K562 (cell line): Measurements from ENCODE around the gene CSRNP2. TPM values are rescaled to one million over a fixed set of nuclear protein-coding genes. Genes with fewer than 3 reads are reported as not detected.
A peak's percentile ranks its signal among the peaks of the same experiment; 100 is the strongest.

Experiments
- LCOR ChIP-seq: sonication (generic); formaldehyde crosslinking; IDR thresholded peaks from 2 replicates; pipeline ENCODE4 v1.8.0; 2022; ENCODE audit warnings: mild to moderate bottlenecking, missing genetic modification reagents
- MEF2D ChIP-seq: conservative IDR thresholded peaks from 2 replicates; pipeline ENCODE4 v1.6.1; 2016; ENCODE audit warnings: low read depth, missing genetic modification characterization, missing compliant biosample characterization
- NRF1 ChIP-seq, 2 experiments: fragments of 450-650 bp; IDR thresholded peaks in 1 of 2; conservative IDR thresholded peaks in 1 of 2; 2 replicates each; pipeline ENCODE4 v1.6.1; 2014; ENCODE audit warnings: mild to moderate bottlenecking in 2 of 2
- PML ChIP-seq: IDR thresholded peaks from 2 replicates; pipeline ENCODE4 v1.6.1; 2012; ENCODE audit warnings: low read length, inconsistent platforms
- POLR2B ChIP-seq: fragments of 450-650 bp; IDR thresholded peaks from 2 replicates; pipeline ENCODE4 v1.6.1; 2018; ENCODE audit warnings: low read depth; ENCODE audit not compliant: partially characterized antibody
- RBFOX2 ChIP-seq: fragments of 200-400 bp; formaldehyde crosslinking; IDR thresholded peaks from 2 replicates; pipeline ENCODE4 v1.6.1; 2017; ENCODE audit warnings: low read depth, mild to moderate bottlenecking, low read length, moderate library complexity
- SP1 ChIP-seq: sonication (generic); formaldehyde crosslinking; IDR thresholded peaks from 2 replicates; pipeline ENCODE4 v1.8.1; 2022; ENCODE audit warnings: mild to moderate bottlenecking, missing genetic modification reagents
- TAF7 ChIP-seq: fragments of 450-650 bp; IDR thresholded peaks from 2 replicates; pipeline ENCODE4 v1.6.1; 2016; ENCODE audit warnings: missing genetic modification characterization, missing compliant biosample characterization
- TGIF2 ChIP-seq: sonication (generic); formaldehyde crosslinking; IDR thresholded peaks from 2 replicates; pipeline ENCODE4 v1.8.1; 2022; ENCODE audit warnings: mild to moderate bottlenecking, missing genetic modification reagents, moderate library complexity
- ZNF197 ChIP-seq: fragments of 200-800 bp; sonication (Bioruptor generic); IDR thresholded peaks from 2 replicates; pipeline ENCODE4 v1.6.1; 2016; ENCODE audit warnings: low read depth, missing genetic modification characterization, missing compliant biosample characterization
- polyA plus RNA-seq, 8 experiments: library from polyadenylated mRNA; depleted of rRNA in 4 of 8; stranded (reverse) in 5 of 8; unstranded in 3 of 8; fragments of >200 nt; fragmentation: Nextera tagmentation in 2 of 8; fragmentation: Illumina TruSeq in 1 of 8; extraction: Ambion mirVana in 2 of 8; extraction: Trizol in 1 of 8; gene quantifications; 2 replicates each; pipeline versions ENCODE4 v1.2.1 to v1.2.3, GENCODE V29; 2011 to 2014; ENCODE audit warnings: inconsistent platforms in 1 of 8, missing spikeins in 1 of 8
- total RNA-seq, 7 experiments: library from RNA; depleted of rRNA in 6 of 7; stranded (reverse); fragments of >200 nt in 6 of 7; fragmentation: Illumina TruSeq in 2 of 7; extraction: Trizol in 2 of 7; gene quantifications; 2 replicates each; pipeline versions ENCODE4 v1.2.1 to v1.2.3, GENCODE V29; 2011 to 2021; ENCODE audit warnings: low replicate concordance in 1 of 7
- TF ChIP-seq, protein P1 (sequence below): fragments of 250-450 bp; sonication (Bioruptor Pico); IDR thresholded peaks from 2 replicates; pipeline ENCODE4 v1.4.0; 2020
- TF ChIP-seq, protein P2 (sequence below), 2 experiments: fragments of 250-450 bp in 1 of 2; fragments of 450-650 bp in 1 of 2; sonication (Bioruptor Pico) in 1 of 2; IDR thresholded peaks; 2 replicates each; pipeline versions ENCODE4 v1.6.1 to v1.8.0; 2016 to 2021; ENCODE audit warnings: mild to moderate bottlenecking in 2 of 2, moderate library complexity in 2 of 2, missing compliant biosample characterization in 1 of 2, missing genetic modification characterization in 1 of 2
- TF ChIP-seq, protein P3 (sequence below): sonication (generic); formaldehyde crosslinking; IDR thresholded peaks from 2 replicates; pipeline ENCODE4 v1.8.1; 2023; ENCODE audit warnings: mild to moderate bottlenecking, missing genetic modification reagents
- TF ChIP-seq, protein P4 (sequence below): fragments of 450-650 bp; IDR thresholded peaks from 2 replicates; pipeline ENCODE4 v1.6.1; 2014; ENCODE audit warnings: low read depth, mild to moderate bottlenecking, moderate library complexity, borderline replicate concordance
- TF ChIP-seq, protein P5 (sequence below): fragments of 450-650 bp; IDR thresholded peaks from 2 replicates; pipeline ENCODE4 v1.6.1; 2017; ENCODE audit warnings: antibody characterized with exemption, mild to moderate bottlenecking
- TF ChIP-seq, protein P6 (sequence below): sonication (generic); formaldehyde crosslinking; IDR thresholded peaks from 2 replicates; pipeline ENCODE4 v1.8.0; 2023; ENCODE audit warnings: mild to moderate bottlenecking, missing genetic modification reagents

CSRNP2 gene
- total and polyA plus RNA-seq, 9 of the 15 experiments (the other 6 are each of a cell fraction or from before 2014, with no cell fraction given) = 1.6 to 13.9 (median 5.9) TPM

DNA sequence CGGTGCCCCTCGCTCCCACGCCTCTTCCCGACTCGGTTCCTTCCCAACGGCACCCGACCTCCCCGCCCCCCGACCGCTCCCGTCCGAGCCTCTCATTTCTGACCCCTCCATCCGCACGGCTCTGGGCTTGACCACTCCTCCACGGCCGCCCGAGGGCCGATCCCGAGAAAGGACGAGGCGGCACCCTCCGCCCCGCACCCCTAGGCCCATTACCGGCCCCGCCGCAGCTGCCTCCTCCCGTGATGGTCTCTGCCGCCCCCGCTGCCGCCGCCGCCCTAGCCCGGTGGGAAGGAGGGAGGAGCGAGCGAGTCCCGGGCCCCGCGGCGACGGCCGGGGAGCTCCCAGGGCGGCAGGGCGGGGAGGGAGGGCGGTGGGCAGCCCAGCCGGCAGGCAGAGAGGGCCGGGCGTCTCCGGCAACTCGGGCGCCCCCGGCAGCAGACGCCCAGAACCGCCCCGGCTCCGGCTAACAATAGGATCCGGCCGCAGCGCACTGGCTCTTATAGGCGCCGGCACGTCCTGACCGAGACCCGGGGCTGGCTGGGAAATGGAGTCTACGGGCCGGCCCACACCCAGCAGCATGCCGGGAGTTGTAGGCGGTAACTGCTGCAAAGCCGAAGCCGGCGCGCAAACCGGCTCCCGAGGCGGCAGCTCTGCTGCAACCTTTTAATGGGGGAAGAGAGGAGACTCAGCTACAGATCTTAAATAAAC is at the start of gene CSRNP2 (continued):
- TF ChIP-seq, protein P1, sequence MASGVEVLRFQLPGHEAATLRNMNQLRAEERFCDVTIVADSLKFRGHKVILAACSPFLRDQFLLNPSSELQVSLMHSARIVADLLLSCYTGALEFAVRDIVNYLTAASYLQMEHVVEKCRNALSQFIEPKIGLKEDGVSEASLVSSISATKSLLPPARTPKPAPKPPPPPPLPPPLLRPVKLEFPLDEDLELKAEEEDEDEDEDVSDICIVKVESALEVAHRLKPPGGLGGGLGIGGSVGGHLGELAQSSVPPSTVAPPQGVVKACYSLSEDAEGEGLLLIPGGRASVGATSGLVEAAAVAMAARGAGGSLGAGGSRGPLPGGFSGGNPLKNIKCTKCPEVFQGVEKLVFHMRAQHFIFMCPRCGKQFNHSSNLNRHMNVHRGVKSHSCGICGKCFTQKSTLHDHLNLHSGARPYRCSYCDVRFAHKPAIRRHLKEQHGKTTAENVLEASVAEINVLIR = 0 out of 2 replicates have a peak, but pooled peaks have one; percentile 23
- TF ChIP-seq PML (peak; percentile 70; the same call in 1 of the 2 replicates), POLR2B (peak; percentile 65), TGIF2 (CRISPR knock-in tag) (peak; percentile 81; the same call in 1 of the 2 replicates), LCOR (CRISPR knock-in tag) (peak; percentile 45; the same call in 1 of the 2 replicates), TAF7 (tag) (peak; percentile 19; the same call in 1 of the 2 replicates), NRF1 (conservative IDR thresholded peaks at IDR 0.05 in 1 of 2, IDR thresholded peaks at IDR 0.05 in 1 of 2) (peak; percentile 76 to 78), MEF2D (tag) (no peak), ZNF197 (CRISPR knock-in tag) (0 out of 2 replicates have a peak, but pooled peaks have one; percentile 69), RBFOX2 (peak; percentile 100), SP1 (CRISPR knock-in tag) (peak; percentile 48; the same call in 1 of the 2 replicates)
- TF ChIP-seq, protein P2, sequence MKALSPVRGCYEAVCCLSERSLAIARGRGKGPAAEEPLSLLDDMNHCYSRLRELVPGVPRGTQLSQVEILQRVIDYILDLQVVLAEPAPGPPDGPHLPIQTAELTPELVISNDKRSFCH (CRISPR knock-in tag; IDR thresholded peaks at IDR 0.05) = no peak
- TF ChIP-seq, protein P2 (tag; IDR thresholded peaks at IDR 0.05) = no peak
- TF ChIP-seq, protein P3, sequence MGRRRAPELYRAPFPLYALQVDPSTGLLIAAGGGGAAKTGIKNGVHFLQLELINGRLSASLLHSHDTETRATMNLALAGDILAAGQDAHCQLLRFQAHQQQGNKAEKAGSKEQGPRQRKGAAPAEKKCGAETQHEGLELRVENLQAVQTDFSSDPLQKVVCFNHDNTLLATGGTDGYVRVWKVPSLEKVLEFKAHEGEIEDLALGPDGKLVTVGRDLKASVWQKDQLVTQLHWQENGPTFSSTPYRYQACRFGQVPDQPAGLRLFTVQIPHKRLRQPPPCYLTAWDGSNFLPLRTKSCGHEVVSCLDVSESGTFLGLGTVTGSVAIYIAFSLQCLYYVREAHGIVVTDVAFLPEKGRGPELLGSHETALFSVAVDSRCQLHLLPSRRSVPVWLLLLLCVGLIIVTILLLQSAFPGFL (CRISPR knock-in tag) = 0 out of 2 replicates have a peak, but pooled peaks have one; percentile 31
- TF ChIP-seq, protein P4, sequence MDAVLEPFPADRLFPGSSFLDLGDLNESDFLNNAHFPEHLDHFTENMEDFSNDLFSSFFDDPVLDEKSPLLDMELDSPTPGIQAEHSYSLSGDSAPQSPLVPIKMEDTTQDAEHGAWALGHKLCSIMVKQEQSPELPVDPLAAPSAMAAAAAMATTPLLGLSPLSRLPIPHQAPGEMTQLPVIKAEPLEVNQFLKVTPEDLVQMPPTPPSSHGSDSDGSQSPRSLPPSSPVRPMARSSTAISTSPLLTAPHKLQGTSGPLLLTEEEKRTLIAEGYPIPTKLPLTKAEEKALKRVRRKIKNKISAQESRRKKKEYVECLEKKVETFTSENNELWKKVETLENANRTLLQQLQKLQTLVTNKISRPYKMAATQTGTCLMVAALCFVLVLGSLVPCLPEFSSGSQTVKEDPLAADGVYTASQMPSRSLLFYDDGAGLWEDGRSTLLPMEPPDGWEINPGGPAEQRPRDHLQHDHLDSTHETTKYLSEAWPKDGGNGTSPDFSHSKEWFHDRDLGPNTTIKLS = peak; percentile 86
- TF ChIP-seq, protein P5, sequence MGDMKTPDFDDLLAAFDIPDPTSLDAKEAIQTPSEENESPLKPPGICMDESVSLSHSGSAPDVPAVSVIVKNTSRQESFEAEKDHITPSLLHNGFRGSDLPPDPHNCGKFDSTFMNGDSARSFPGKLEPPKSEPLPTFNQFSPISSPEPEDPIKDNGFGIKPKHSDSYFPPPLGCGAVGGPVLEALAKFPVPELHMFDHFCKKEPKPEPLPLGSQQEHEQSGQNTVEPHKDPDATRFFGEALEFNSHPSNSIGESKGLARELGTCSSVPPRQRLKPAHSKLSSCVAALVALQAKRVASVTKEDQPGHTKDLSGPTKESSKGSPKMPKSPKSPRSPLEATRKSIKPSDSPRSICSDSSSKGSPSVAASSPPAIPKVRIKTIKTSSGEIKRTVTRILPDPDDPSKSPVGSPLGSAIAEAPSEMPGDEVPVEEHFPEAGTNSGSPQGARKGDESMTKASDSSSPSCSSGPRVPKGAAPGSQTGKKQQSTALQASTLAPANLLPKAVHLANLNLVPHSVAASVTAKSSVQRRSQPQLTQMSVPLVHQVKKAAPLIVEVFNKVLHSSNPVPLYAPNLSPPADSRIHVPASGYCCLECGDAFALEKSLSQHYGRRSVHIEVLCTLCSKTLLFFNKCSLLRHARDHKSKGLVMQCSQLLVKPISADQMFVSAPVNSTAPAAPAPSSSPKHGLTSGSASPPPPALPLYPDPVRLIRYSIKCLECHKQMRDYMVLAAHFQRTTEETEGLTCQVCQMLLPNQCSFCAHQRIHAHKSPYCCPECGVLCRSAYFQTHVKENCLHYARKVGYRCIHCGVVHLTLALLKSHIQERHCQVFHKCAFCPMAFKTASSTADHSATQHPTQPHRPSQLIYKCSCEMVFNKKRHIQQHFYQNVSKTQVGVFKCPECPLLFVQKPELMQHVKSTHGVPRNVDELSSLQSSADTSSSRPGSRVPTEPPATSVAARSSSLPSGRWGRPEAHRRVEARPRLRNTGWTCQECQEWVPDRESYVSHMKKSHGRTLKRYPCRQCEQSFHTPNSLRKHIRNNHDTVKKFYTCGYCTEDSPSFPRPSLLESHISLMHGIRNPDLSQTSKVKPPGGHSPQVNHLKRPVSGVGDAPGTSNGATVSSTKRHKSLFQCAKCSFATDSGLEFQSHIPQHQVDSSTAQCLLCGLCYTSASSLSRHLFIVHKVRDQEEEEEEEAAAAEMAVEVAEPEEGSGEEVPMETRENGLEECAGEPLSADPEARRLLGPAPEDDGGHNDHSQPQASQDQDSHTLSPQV = peak; percentile 81
- TF ChIP-seq, protein P6, sequence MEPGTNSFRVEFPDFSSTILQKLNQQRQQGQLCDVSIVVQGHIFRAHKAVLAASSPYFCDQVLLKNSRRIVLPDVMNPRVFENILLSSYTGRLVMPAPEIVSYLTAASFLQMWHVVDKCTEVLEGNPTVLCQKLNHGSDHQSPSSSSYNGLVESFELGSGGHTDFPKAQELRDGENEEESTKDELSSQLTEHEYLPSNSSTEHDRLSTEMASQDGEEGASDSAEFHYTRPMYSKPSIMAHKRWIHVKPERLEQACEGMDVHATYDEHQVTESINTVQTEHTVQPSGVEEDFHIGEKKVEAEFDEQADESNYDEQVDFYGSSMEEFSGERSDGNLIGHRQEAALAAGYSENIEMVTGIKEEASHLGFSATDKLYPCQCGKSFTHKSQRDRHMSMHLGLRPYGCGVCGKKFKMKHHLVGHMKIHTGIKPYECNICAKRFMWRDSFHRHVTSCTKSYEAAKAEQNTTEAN = 0 out of 2 replicates have a peak, but pooled peaks have one; percentile 51
